UCSD-AML1 (cell line): ENCODE data around the gene POMGNT2.
"Not testable (repeated sequence)": the region's sequence is repeated elsewhere in the genome, so short reads cannot be mapped to it uniquely, and the experiment has no call there.

Source experiments
- DNase-seq: peaks from one replicate; lab custom pipeline; 2025; ENCODE audit not compliant: unreplicated experiment; lab: John Stamatoyannopoulos, UW

Gene POMGNT2

GRCh38 chr3:43077261-43077660 is 28.6 kb downstream of the POMGNT2 start:
- no peak for DNase-seq

- no peak for DNase-seq
These were observed 29.0 kb downstream of the POMGNT2 start for GRCh38 chr3:43076857-43077256.

DNA sequence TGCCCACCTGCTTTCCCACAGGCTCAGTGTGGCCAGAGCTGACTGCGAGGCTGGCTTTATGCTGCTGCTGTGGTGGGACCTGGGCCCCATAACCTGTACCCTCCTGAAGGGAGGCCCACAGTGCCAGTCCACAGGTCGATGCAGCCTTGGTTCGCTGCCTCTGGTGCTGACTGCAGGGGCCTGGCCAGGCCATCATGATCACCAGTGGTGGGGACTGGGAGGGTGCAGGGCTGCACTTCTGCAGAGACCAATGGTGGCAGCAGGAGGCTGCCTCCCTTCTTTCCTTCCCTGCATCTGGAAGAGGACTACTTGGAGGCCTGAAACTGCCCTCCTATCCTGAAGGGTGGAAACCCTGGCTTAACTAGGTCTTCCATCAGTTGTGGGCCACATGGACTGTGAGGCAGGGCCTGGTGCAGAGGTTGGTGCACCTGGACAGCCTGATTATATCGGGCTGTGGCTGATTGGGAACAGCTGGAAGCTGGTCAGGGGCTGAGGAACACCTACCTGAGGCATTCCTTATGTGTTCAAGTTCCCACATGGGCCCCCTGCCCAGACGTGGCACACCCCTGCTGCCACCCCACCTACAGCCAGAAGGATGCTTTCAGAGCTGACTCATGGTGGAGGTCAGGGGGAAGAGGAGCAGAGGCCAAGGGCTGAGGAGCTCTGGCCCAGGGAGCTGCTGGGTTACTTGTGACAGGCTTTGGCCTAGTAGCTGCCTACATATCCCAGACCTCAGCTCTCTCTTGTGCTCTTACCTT is 29.8 kb downstream of the POMGNT2 start:
- no peak for DNase-seq

GRCh38 chr3:43074901-43075689 is 30.8 kb downstream of the POMGNT2 start:
- DNase-seq, result no peak

DNA sequence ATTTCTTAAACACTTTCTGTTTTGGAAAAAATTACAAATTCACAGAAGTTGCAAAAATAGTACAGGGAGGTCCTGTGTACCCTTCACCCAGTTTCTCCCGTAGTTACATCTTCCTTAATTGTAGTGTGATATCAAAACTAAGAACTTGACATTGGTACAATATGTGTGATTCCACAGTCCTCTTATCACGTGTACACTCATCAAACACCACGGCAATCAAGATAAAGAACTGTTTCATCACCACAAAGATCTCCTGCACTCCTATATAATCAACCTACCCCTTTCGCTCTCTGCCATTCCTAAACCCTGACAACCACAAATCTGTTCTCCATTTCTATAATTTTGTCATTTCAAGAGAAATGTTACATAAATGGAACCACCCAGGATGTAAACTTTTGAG is 31.4 kb downstream of the POMGNT2 start:
- no peak for DNase-seq

GRCh38 chr3:43073836-43074220 is 32.1 kb downstream of the POMGNT2 start:
- DNase-seq, result no peak

DNA sequence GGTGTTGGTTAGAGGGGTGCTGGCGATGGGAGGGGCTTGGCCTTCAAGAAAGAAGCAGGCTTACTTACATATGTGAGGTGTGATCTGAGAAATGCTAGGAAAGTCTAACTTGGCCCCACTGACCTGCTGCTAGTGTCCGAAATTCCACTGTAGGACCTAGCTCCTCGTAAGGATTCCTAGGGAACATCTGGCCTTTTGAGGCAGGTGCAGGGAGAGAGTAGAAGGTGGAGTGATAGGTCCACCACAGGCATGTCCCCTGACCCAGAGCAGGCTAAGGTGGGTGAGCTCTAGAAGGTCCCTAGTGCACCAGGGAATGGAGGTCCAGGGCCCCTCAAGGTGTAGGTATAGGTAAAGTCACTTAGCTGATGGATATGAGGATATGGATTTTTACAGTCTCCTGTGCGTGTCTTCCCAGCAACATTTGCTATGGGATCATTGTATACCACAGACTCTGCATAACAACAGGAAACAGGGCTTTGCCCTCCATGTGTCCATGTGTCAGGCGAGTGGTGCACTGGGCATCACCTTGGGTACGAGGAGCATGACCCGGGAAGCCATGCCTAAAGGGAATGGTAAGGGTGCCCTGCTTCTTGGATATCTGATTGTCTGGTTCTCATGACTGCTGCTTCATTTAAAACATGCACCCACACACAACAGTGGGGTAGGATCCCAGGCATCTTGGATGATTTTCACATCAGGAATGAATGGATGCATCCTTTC is 32.6 kb downstream of the POMGNT2 start:
- DNase-seq, result no peak

- DNase-seq, result no peak
These were observed 33.5 kb downstream of the POMGNT2 start for GRCh38 chr3:43072361-43072760.

DNA sequence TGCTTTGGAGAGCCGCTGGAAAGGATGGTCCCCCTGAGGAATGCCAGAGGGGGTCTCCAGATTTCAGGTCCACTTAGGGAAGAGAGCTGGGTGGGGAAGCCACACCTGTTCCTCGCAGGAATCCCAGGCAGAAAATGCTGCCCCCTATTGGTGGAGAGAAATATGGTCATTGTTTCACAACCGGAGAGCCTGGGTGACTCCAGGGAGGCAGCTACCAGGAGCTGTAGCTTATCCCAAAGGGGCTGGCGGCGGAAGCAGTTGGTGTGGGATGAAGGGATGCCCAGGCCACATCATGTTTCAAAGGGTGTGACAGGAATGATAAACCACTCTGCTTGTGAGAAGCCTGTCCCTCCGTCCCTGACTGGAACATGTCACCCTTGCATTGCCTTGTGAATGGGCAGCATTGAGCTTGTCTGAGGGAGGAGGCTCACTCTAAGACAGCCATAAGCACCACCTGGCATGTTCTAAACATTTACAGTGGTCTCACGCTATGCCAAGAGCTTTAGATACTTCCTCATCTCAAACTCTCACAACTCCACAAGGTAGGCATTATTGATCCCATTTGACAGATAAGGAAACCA is 34.5 kb downstream of the POMGNT2 start:
- no peak for DNase-seq

- DNase-seq, result not testable (repeated sequence)
These were observed 35.2 kb downstream of the POMGNT2 start for GRCh38 chr3:43070670-43071069.

DNA sequence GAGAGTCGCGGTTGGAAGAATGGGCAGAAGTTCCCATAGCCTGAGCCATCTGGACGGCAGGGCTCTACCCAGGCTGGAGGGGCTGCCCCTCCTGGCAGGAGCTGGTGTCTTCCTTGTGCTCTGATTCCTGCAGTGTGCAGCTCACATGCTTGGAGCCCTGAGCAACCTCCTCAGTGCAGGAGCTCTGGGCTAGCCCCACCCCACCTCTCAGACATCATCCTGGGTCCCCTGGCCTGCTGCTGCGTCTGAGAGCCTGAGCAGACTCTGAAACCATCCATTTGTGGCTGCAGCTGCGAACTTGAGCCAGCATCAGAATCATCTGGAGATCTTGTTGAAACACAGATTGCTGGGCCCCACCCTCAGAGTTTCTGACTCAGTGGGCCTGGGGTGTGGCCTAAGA is 42.8 kb downstream of the POMGNT2 start:
- DNase-seq, result no peak

DNA sequence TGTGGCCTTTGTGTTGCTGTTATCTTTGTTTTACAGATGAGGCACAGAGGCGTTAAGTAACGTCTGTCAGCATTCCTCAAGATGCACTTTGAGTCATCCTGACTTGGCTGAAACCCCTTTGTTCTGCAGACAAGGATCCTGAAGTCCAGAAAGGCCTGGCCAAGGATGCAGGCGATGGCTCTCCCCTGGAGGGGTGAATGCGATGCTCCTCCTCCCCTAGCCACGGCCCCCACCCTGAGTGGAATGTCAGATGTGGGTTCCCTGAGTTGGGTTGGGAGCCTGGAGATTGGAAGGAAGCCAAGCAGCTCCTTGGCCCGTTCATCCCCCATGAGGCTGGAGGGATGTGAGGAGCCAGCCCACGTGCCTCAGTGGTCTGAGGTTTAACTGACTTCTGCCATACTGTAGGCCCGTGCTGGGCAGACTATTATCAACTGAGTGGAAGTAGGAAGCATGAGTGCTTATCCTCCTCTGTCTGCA is 43.3 kb downstream of the POMGNT2 start:
- DNase-seq, result no peak

- no peak for DNase-seq
These were observed 43.8 kb downstream of the POMGNT2 start for GRCh38 chr3:43062040-43062563.

DNA sequence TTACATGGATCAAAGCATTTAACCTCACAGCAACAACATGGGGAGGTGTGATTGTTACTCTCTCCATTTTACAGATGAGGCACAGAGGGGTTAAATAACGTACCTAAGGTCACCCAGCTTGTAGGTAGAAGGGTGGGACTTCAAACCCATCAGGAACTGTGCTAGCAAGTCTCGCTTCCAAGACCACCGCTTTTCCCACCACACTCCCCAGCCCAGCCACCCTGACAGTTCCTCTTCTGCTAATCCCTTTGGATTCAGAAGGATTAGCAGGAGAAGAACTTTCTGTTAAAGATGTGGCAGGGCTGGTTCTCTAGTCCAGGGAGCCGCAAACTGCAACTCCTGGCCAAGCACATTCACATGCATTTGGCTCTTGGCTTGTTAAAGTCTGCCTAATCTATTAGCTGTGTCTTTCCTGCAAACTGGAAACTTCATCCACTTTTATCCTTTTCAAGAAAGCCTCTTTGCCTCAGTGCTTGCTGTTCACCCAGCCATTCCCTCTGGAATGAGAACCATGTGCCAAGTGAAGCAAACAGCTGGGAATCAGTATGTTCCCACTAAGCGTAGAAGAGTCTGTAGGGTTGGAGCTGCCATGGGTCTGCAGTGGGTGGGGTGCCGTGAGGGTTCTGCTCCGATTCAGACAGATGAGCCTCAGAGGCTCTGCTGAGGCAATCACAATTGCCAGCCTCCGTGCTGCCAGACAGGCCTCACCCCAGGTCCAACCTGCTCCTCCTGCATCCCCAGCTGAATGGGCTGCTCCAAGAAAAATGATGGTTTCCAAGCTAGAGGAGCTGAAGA is 44.6 kb downstream of the POMGNT2 start:
- no peak for DNase-seq

- no peak for DNase-seq
These were observed 46.4 kb downstream of the POMGNT2 start for GRCh38 chr3:43059456-43059855.

DNA sequence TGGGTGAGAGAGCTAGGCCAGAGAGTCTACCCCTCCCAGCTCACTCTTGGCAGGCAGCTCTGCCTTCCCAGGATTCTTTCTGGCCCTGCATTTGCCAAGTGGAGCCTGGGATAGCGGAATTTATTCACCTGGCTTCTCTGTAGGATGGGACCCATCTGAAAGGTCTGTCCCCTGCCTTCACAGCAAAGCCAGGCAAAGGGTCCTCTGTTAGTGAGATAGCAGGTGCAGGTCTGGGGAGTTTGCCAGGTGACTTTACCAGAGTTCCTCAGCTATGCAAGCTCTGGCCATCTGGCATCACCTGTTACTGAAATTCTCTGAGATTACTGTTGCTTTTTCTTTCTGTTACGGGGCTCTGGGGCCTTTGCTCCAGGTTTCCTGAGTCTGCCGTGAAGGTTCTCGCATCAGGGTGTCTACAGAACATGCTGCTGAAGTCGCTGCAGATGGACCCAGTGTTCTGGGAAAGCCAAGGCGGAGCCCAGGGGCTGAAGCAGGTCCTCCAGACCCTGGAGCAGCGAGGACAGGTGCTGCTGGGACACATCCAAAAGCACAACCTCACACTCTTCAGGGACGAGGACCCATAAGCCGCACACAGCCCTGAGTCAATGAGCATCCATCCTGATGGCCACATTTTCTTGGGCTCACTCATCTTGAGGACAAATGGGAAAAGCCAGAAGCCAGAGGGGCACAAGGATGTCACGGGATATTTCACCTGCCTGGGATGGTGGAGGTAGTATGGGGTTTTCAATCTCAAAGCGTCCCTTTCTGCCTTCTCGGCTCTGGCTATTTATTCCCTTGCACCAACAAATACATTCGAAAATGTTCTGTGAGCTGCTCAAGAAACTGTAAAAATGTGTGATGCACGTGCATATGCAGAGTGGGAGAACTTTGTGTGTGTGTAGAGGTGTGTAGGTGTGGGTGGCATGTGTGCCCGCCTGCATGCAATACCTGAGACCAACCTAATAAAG is 49.8 kb downstream of the POMGNT2 start:
- DNase-seq, result no peak

- no peak for DNase-seq
These were observed 50.5 kb downstream of the POMGNT2 start for GRCh38 chr3:43055393-43055792.

DNA sequence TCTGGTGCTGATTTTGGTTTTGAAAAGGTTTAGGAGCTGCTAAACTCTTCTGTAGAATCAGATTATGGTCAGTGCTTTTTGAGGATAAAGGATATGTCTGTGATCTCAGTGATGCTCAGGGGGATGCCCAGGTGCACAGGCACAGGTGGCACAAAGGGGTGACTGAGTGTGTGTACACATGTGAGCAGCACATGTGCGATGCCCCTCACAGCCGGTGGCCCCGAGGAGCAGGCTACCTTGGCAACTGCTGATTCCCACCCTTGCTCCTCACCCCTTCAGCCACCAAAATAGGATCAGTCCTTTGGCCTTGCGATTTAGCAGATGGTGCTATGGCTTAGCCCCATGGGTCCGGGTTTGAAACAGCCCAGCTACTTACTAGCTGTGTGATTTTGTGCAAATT is 51.1 kb downstream of the POMGNT2 start:
- no peak for DNase-seq

- no peak for DNase-seq
These were observed 52.6 kb downstream of the POMGNT2 start for GRCh38 chr3:43053291-43053690.
